ENCODE measurements around the gene ETFBKMT. TPM values are rescaled to one million over a fixed set of nuclear protein-coding genes. Genes with fewer than 3 reads are reported as not detected.

ETFBKMT gene
- total RNA-seq, 1 experiment from 2014 or later, result 3.3 TPM

- H3K27me3 Mint-ChIP-seq (ENCODE audit: insufficient read depth, unreplicated experiment), result no peaks in the 10 kb centered on the region
- POLR2A ChIA-PET, result no interaction called here
- peaks cover 7% of the 10 kb centered on the region for H3K4me1 Mint-ChIP-seq (ENCODE audit: insufficient read depth, unreplicated experiment)
- CTCF ChIA-PET, result interaction anchor here (0.6 to 3.0 kb wide), 4 partner anchors 153 to 1786 kb away, joined by 3 to 43 read pairs (median 4); no protein-coding TSS in a partner anchor
- peaks cover 5% of the 10 kb centered on the region for H3K36me3 Mint-ChIP-seq (ENCODE audit: insufficient read depth, unreplicated experiment)
- no peaks in the 10 kb centered on the region for H3K9me3 Mint-ChIP-seq (ENCODE audit: unreplicated experiment)
- no peak for TF ChIP-seq CTCF (IDR thresholded peaks at IDR 0.05; ENCODE audit: unreplicated experiment)
- BruUV-seq (replicated peaks), result no TSS peak
- no peak overlapping the region for H3K4me3 Mint-ChIP-seq (ENCODE audit: unreplicated experiment)
- intact Hi-C loops (cut with micrococcal nuclease), result no loop called here
- no peak overlapping the region for H3K27ac Mint-ChIP-seq (ENCODE audit: low read depth, unreplicated experiment)
- no peak for DNase-seq (ENCODE audit: unreplicated experiment)
Observed at GRCh38 chr12:31634620-31635019, 24.9 kb upstream of the ETFBKMT start.

GRCh38 chr12:31641509-31642090 lies 17.9 kb upstream of the ETFBKMT start:
- TF ChIP-seq CTCF (IDR thresholded peaks at IDR 0.05; ENCODE audit: unreplicated experiment), result no peak
- intact Hi-C loops (cut with micrococcal nuclease), result no loop called here
- BruUV-seq (replicated peaks), result no TSS peak
- H3K36me3 Mint-ChIP-seq (ENCODE audit: insufficient read depth, unreplicated experiment), result no peaks in the 10 kb centered on the region
- CTCF ChIA-PET, result interaction anchor here (0.6 to 3.8 kb wide), 4 partner anchors 9 to 50 kb away, joined by 3 to 11 read pairs (median 4); no protein-coding TSS in a partner anchor
- DNase-seq (ENCODE audit: unreplicated experiment), result no peak
- POLR2A ChIA-PET, result no interaction called here
- peaks cover 8% of the 10 kb centered on the region for H3K4me1 Mint-ChIP-seq (ENCODE audit: insufficient read depth, unreplicated experiment)
- H3K9me3 Mint-ChIP-seq (ENCODE audit: unreplicated experiment), result no peaks in the 10 kb centered on the region
- H3K27ac Mint-ChIP-seq (ENCODE audit: low read depth, unreplicated experiment), result no peak overlapping the region
- H3K4me3 Mint-ChIP-seq (ENCODE audit: unreplicated experiment), result no peak overlapping the region
- H3K27me3 Mint-ChIP-seq (ENCODE audit: insufficient read depth, unreplicated experiment), result no peaks in the 10 kb centered on the region

- Mint-ChIP-seq H3K27me3 (ENCODE audit: insufficient read depth, unreplicated experiment) (no peaks in the 10 kb centered on the region), H3K4me3 (ENCODE audit: unreplicated experiment) (no peak overlapping the region), H3K4me1 (ENCODE audit: insufficient read depth, unreplicated experiment) (peaks cover 10% of the 10 kb centered on the region), H3K27ac (ENCODE audit: low read depth, unreplicated experiment) (no peak overlapping the region), H3K36me3 (ENCODE audit: insufficient read depth, unreplicated experiment) (no peaks in the 10 kb centered on the region), H3K9me3 (ENCODE audit: unreplicated experiment) (no peaks in the 10 kb centered on the region)
- ChIA-PET POLR2A (interaction anchor here (0.9 to 1.0 kb wide), 2 partner anchors 70 to 72 kb away, joined by 3 read pairs; no protein-coding TSS in a partner anchor), CTCF (interaction anchor here (0.8 to 3.6 kb wide), 2 partner anchors 241 to 334 kb away, joined by 4 to 19 read pairs; no protein-coding TSS in a partner anchor)
- BruUV-seq (replicated peaks), result no TSS peak
- intact Hi-C loops (cut with micrococcal nuclease), result no loop called here
- peak; percentile 22 for DNase-seq (ENCODE audit: unreplicated experiment)
- no peak for TF ChIP-seq CTCF (IDR thresholded peaks at IDR 0.05; ENCODE audit: unreplicated experiment)
Observed at GRCh38 chr12:31644536-31644935, 15.0 kb upstream of the ETFBKMT start.

GRCh38 chr12:31645924-31646323 lies 13.6 kb upstream of the ETFBKMT start:
- Mint-ChIP-seq H3K36me3 (ENCODE audit: insufficient read depth, unreplicated experiment) (no peaks in the 10 kb centered on the region), H3K4me3 (ENCODE audit: unreplicated experiment) (no peak overlapping the region), H3K27me3 (ENCODE audit: insufficient read depth, unreplicated experiment) (no peaks in the 10 kb centered on the region), H3K4me1 (ENCODE audit: insufficient read depth, unreplicated experiment) (peaks cover 10% of the 10 kb centered on the region), H3K9me3 (ENCODE audit: unreplicated experiment) (no peaks in the 10 kb centered on the region), H3K27ac (ENCODE audit: low read depth, unreplicated experiment) (no peak overlapping the region)
- BruUV-seq (replicated peaks), result no TSS peak
- ChIA-PET CTCF (interaction anchor here (0.7 to 3.6 kb wide), 6 partner anchors 10 to 413 kb away, joined by 3 to 19 read pairs (median 4); no protein-coding TSS in a partner anchor), POLR2A (interaction anchor here (0.5 to 1.0 kb wide), 4 partner anchors 132 to 389 kb away, joined by 3 to 4 read pairs (median 3); no protein-coding TSS in a partner anchor)
- intact Hi-C loops (cut with micrococcal nuclease), result no loop called here
- no peak for TF ChIP-seq CTCF (IDR thresholded peaks at IDR 0.05; ENCODE audit: unreplicated experiment)
- no peak for DNase-seq (ENCODE audit: unreplicated experiment)

All from MCF 10A (cell line).